Measurements from ENCODE around the gene NMUR2. TPM values are rescaled to one million over a fixed set of nuclear protein-coding genes. Genes with fewer than 3 reads are reported as not detected.

The NMUR2 gene
- polyA plus RNA-seq, 1 donor from 2014 or later, result not detected

- H3F3A ChIP-seq (ENCODE audit: insufficient read depth, low read length, poor library complexity, severe bottlenecking), result no peaks in the 10 kb centered on the region
- TF ChIP-seq EP300 (conservative IDR thresholded peaks at IDR 0.05; ENCODE audit: poor library complexity, severe bottlenecking) (no peak), SMC3 (conservative IDR thresholded peaks at IDR 0.05; ENCODE audit: poor library complexity) (no peak), MXI1 (conservative IDR thresholded peaks at IDR 0.05; ENCODE audit: poor library complexity, severe bottlenecking) (no peak), TAF1 (IDR thresholded peaks at IDR 0.05; ENCODE audit: low read depth) (no peak), RAD21 (conservative IDR thresholded peaks at IDR 0.05) (no peak), REST (IDR thresholded peaks at IDR 0.05; ENCODE audit: borderline replicate concordance) (no peak), EZH2 (IDR thresholded peaks at IDR 0.05; ENCODE audit: borderline replicate concordance, insufficient read depth, low read length, poor library complexity, severe bottlenecking) (no peak), POLR2AphosphoS5 (IDR thresholded peaks at IDR 0.05) (no peak)
- TF ChIP-seq, protein P1, sequence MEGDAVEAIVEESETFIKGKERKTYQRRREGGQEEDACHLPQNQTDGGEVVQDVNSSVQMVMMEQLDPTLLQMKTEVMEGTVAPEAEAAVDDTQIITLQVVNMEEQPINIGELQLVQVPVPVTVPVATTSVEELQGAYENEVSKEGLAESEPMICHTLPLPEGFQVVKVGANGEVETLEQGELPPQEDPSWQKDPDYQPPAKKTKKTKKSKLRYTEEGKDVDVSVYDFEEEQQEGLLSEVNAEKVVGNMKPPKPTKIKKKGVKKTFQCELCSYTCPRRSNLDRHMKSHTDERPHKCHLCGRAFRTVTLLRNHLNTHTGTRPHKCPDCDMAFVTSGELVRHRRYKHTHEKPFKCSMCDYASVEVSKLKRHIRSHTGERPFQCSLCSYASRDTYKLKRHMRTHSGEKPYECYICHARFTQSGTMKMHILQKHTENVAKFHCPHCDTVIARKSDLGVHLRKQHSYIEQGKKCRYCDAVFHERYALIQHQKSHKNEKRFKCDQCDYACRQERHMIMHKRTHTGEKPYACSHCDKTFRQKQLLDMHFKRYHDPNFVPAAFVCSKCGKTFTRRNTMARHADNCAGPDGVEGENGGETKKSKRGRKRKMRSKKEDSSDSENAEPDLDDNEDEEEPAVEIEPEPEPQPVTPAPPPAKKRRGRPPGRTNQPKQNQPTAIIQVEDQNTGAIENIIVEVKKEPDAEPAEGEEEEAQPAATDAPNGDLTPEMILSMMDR (IDR thresholded peaks at IDR 0.05; ENCODE audit: poor library complexity, severe bottlenecking), result no peak
- H3K36me3 ChIP-seq (ENCODE audit: insufficient read depth, low read length), result no peaks in the 10 kb centered on the region
- H3K9me2 ChIP-seq (ENCODE audit: insufficient read depth, low read length), result no peaks in the 10 kb centered on the region
- H3K9me3 ChIP-seq (ENCODE audit: low read length), result no peaks in the 10 kb centered on the region
- no peak overlapping the region for H2AFZ ChIP-seq (ENCODE audit: low read depth, low read length)
- H4K20me1 ChIP-seq (ENCODE audit: insufficient read depth), result no peaks in the 10 kb centered on the region
- H3K4me2 ChIP-seq (ENCODE audit: low read length), result no peak overlapping the region
- no peaks in the 10 kb centered on the region for H3K27me3 ChIP-seq (ENCODE audit: insufficient read depth, low read depth, low read length)
- H3K79me2 ChIP-seq (replicated peaks; ENCODE audit: insufficient read depth, low read length), result no peaks in the 10 kb centered on the region
- H3K9ac ChIP-seq (ENCODE audit: low read length), result no peak overlapping the region
- H3K27ac ChIP-seq (ENCODE audit: low read length), result no peak overlapping the region
- H3K4me3 ChIP-seq (ENCODE audit: low read length), result no peak overlapping the region
Observed at GRCh38 chr5:152403046-152403445, 2.0 kb downstream of the NMUR2 start.

GRCh38 chr5:152400846-152401245 is 4.2 kb downstream of the NMUR2 start:
- H3K4me2 ChIP-seq (ENCODE audit: low read length), result no peak overlapping the region
- H3K9me2 ChIP-seq (ENCODE audit: insufficient read depth, low read length), result no peaks in the 10 kb centered on the region
- no peaks in the 10 kb centered on the region for H3K36me3 ChIP-seq (ENCODE audit: insufficient read depth, low read length)
- no peaks in the 10 kb centered on the region for H3K27me3 ChIP-seq (ENCODE audit: insufficient read depth, low read depth, low read length)
- H3K79me2 ChIP-seq (replicated peaks; ENCODE audit: insufficient read depth, low read length), result no peaks in the 10 kb centered on the region
- no peak for TF ChIP-seq MXI1 (conservative IDR thresholded peaks at IDR 0.05; ENCODE audit: poor library complexity, severe bottlenecking)
- TF ChIP-seq RAD21 (conservative IDR thresholded peaks at IDR 0.05), result no peak
- TF ChIP-seq SMC3 (conservative IDR thresholded peaks at IDR 0.05; ENCODE audit: poor library complexity), result no peak
- no peak for TF ChIP-seq REST (IDR thresholded peaks at IDR 0.05; ENCODE audit: borderline replicate concordance)
- TF ChIP-seq EZH2 (IDR thresholded peaks at IDR 0.05; ENCODE audit: borderline replicate concordance, insufficient read depth, low read length, poor library complexity, severe bottlenecking), result no peak
- no peak for TF ChIP-seq TAF1 (IDR thresholded peaks at IDR 0.05; ENCODE audit: low read depth)
- no peak for TF ChIP-seq EP300 (conservative IDR thresholded peaks at IDR 0.05; ENCODE audit: poor library complexity, severe bottlenecking)
- TF ChIP-seq, protein P1 (IDR thresholded peaks at IDR 0.05; ENCODE audit: poor library complexity, severe bottlenecking), result no peak
- TF ChIP-seq POLR2AphosphoS5 (IDR thresholded peaks at IDR 0.05), result no peak
- no peaks in the 10 kb centered on the region for H4K20me1 ChIP-seq (ENCODE audit: insufficient read depth)
- no peak overlapping the region for H3K4me3 ChIP-seq (ENCODE audit: low read length)
- H3K27ac ChIP-seq (ENCODE audit: low read length), result no peak overlapping the region
- no peaks in the 10 kb centered on the region for H3K9me3 ChIP-seq (ENCODE audit: low read length)
- no peak overlapping the region for H3K9ac ChIP-seq (ENCODE audit: low read length)
- H2AFZ ChIP-seq (ENCODE audit: low read depth, low read length), result no peak overlapping the region
- H3F3A ChIP-seq (ENCODE audit: insufficient read depth, low read length, poor library complexity, severe bottlenecking), result no peaks in the 10 kb centered on the region

Data from neural cell (in vitro differentiated cells).